CD14-positive monocyte (primary cell): Measurements from ENCODE around the gene JMJD6. TPM values are rescaled to one million over a fixed set of nuclear protein-coding genes. Genes with fewer than 3 reads are reported as not detected.

Experiments
- DNase-seq, 3 donors: peaks; one replicate each; pipeline ENCODE4 v3.0.0-alpha.2; 2011 to 2022
- H2AFZ ChIP-seq: 2 replicates; pipeline ENCODE4 v1.6.0; 2012; ENCODE audit warnings: mild to moderate bottlenecking, low read depth, low read length, inconsistent platforms; ENCODE audit not compliant: insufficient read depth, poor library complexity, severe bottlenecking
- H3K27ac ChIP-seq, 2 donors: 1 replicate in 1 of 2; 2 replicates in 1 of 2; pipeline ENCODE4 v1.5.1; 2012 to 2013; ENCODE audit warnings: low read length in 2 of 2, control low read depth in 1 of 2, inconsistent platforms in 1 of 2, low read depth in 1 of 2, mild to moderate bottlenecking in 1 of 2
- H3K27me3 ChIP-seq, 2 donors: one replicate each; pipeline versions ENCODE4 v1.6.0 to v1.6.1; 2011 to 2013; ENCODE audit warnings: low read length in 2 of 2; ENCODE audit not compliant: control insufficient read depth in 2 of 2, insufficient read depth in 2 of 2
- H3K36me3 ChIP-seq, 2 donors: replicated peaks in 1 of 2; 1 replicate in 1 of 2; 2 replicates in 1 of 2; pipeline versions ENCODE4 v1.5.1 to v1.6.1; 2012 to 2013; ENCODE audit warnings: low read length in 2 of 2, control low read depth in 1 of 2, inconsistent platforms in 1 of 2, mild to moderate bottlenecking in 1 of 2; ENCODE audit not compliant: insufficient read depth in 2 of 2, control insufficient read depth in 1 of 2
- H3K4me1 ChIP-seq, 2 donors: 1 replicate in 1 of 2; 2 replicates in 1 of 2; pipeline versions ENCODE4 v1.5.1 to v1.6.1; 2012 to 2013; ENCODE audit warnings: low read length in 2 of 2, control low read depth in 1 of 2, inconsistent platforms in 1 of 2, mild to moderate bottlenecking in 1 of 2, moderate library complexity in 1 of 2; ENCODE audit not compliant: insufficient read depth in 2 of 2, control insufficient read depth in 1 of 2
- H3K4me2 ChIP-seq: replicated peaks from 2 replicates; pipeline ENCODE3; 2012; ENCODE audit warnings: low read length, moderate library complexity, mild to moderate bottlenecking; ENCODE audit not compliant: poor library complexity, severe bottlenecking; ENCODE audit errors: extremely low read depth
- H3K4me3 ChIP-seq, 3 experiments: fragments of 200-600 bp in 1 of 3; sonication (generic) in 1 of 3; replicated peaks in 1 of 3; 1 replicate in 2 of 3; 2 replicates in 1 of 3; pipeline ENCODE4 v1.5.1; 2011 to 2013; ENCODE audit warnings: low read length in 3 of 3, mild to moderate bottlenecking in 3 of 3, control low read depth in 2 of 3, low read depth in 2 of 3, inconsistent platforms in 1 of 3, moderate library complexity in 1 of 3
- H3K79me2 ChIP-seq: 2 replicates; pipeline ENCODE4 v1.6.0; 2012; ENCODE audit warnings: mild to moderate bottlenecking, control low read depth, inconsistent platforms, low read length, moderate library complexity; ENCODE audit not compliant: insufficient read depth
- H3K9ac ChIP-seq: 2 replicates; pipeline ENCODE4 v1.6.0; 2017; ENCODE audit warnings: low read length, mild to moderate bottlenecking; ENCODE audit not compliant: insufficient read depth, poor library complexity, severe bottlenecking
- H3K9me3 ChIP-seq, 2 donors: replicated peaks in 1 of 2; 1 replicate in 1 of 2; 2 replicates in 1 of 2; pipeline versions ENCODE4 v1.5.1 to v1.6.1; 2012 to 2013; ENCODE audit warnings: low read length in 2 of 2, control low read depth in 1 of 2; ENCODE audit not compliant: control insufficient read depth in 1 of 2, insufficient read depth in 1 of 2
- H4K20me1 ChIP-seq: 2 replicates; pipeline ENCODE4 v1.6.0; 2012; ENCODE audit warnings: mild to moderate bottlenecking, low read length, control low read depth, moderate library complexity; ENCODE audit not compliant: insufficient read depth
- H3K27ac Mint-ChIP-seq, 7 donors: one replicate each; pipeline ENCODE4 v1.8.0; 2020; ENCODE audit warnings: mild to moderate bottlenecking in 7 of 7, mixed read lengths in 7 of 7, moderate library complexity in 6 of 7, inconsistent platforms in 2 of 7
- H3K27me3 Mint-ChIP-seq, 3 donors: one replicate each; pipeline ENCODE4 v1.8.0; 2021 to 2022; ENCODE audit warnings: low read depth in 3 of 3, mild to moderate bottlenecking in 3 of 3, mixed read lengths in 3 of 3, moderate library complexity in 3 of 3, inconsistent platforms in 1 of 3
- H3K36me3 Mint-ChIP-seq, 2 donors: one replicate each; pipeline ENCODE4 v1.8.0; 2020; ENCODE audit warnings: mixed read lengths in 2 of 2, inconsistent platforms in 1 of 2, mild to moderate bottlenecking in 1 of 2
- H3K4me1 Mint-ChIP-seq: one replicate; pipeline ENCODE4 v1.8.0; 2020; ENCODE audit warnings: mild to moderate bottlenecking, mixed read lengths
- H3K4me3 Mint-ChIP-seq, 2 donors: one replicate each; pipeline ENCODE4 v1.8.0; 2020; ENCODE audit warnings: mild to moderate bottlenecking in 2 of 2, mixed read lengths in 2 of 2, moderate library complexity in 1 of 2
- H3K9me3 Mint-ChIP-seq, 7 donors: one replicate each; pipeline ENCODE4 v1.8.0; 2020 to 2022; ENCODE audit warnings: mixed read lengths in 7 of 7, mild to moderate bottlenecking in 6 of 7, moderate library complexity in 6 of 7, inconsistent platforms in 2 of 7
- CTCF ChIP-seq: fragments of 200-600 bp; IDR thresholded peaks from one replicate; pipeline ENCODE4 v1.8.0; 2022; ENCODE audit warnings: antibody characterized with exemption, mild to moderate bottlenecking
- WGBS: methylation state at CpG from one replicate; pipeline ENCODE4 v1.1.5; 2013; ENCODE audit warnings: missing lambda C conversion rate; ENCODE audit not compliant: insufficient coverage; 5-methylcytosine and 5-hydroxymethylcytosine counted together
- intact Hi-C, 2 donors: fragments of 100-400 bp; cut with micrococcal nuclease; formaldehyde crosslinking; loops; one replicate each; pipeline versions ENCODE4 v1.15.0 to v1.15.1; 2023
- polyA plus RNA-seq, 3 donors: library from polyadenylated mRNA; depleted of rRNA in 1 of 3; unstranded in 2 of 3; stranded (reverse) in 1 of 3; fragments of 300-500 nt in 2 of 3; fragments of >200 nt in 1 of 3; fragmentation: Illumina TruSeq in 2 of 3; gene quantifications; 1 replicate in 2 of 3; 2 replicates in 1 of 3; pipeline ENCODE4 v1.2.3, GENCODE V29; 2012 to 2021

Gene JMJD6
- polyA plus RNA-seq, 3 donors = 24.6 to 75.0 (median 26.2) TPM

DNA sequence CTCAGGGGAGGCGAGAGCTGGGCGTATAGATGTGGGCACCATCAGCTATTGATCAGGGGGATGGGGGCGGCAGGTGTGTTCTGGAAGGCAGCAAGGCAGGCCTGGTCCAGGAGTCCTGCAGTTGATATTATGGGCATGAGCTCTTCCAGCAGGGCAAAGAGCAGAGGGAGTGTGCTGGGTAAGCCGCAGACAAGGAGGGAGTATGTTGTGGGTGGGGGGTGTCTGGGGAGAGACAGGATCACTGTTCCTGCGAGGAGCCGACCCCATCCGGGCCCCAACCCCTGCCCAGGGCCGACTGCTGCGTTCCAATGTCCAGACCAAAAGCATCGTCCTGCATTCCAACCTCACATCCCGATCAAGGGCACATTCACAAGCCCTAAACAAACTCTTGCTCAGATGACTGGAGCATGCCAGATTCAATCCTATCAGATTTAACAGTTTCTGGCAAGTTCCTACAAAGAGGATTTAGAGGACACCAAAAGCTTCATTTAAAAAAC lies 24.9 kb downstream of the JMJD6 start:
- intact Hi-C loops = loop anchor here in 1 of 2 donors (10.0 kb wide), 1 partner anchor 177 kb away; no protein-coding TSS in a partner anchor
- H3K36me3 ChIP-seq = no peaks in the 10 kb centered on the region
- no peaks in the 10 kb centered on the region for H3K27me3 ChIP-seq
- H3K4me2 ChIP-seq = no peak overlapping the region
- DNase-seq = no peak
- WGBS = 97% methylated on average over 10 of the region's 11 CpGs
- TF ChIP-seq CTCF = no peak
- no peak overlapping the region for H3K4me3 Mint-ChIP-seq
- H3K36me3 Mint-ChIP-seq = no peaks in the 10 kb centered on the region
- no peak overlapping the region for H2AFZ ChIP-seq
- H4K20me1 ChIP-seq = no peaks in the 10 kb centered on the region
- no peak overlapping the region for H3K9ac ChIP-seq
- no peaks in the 10 kb centered on the region for H3K9me3 Mint-ChIP-seq
- H3K27ac Mint-ChIP-seq = no peak overlapping the region
- H3K27ac ChIP-seq = no peak overlapping the region
- no peaks in the 10 kb centered on the region for H3K79me2 ChIP-seq
- peaks cover 0 to 9% (median 8%) of the 10 kb centered on the region in 3 donors for H3K27me3 Mint-ChIP-seq
- no peaks in the 10 kb centered on the region for H3K9me3 ChIP-seq
- H3K4me1 Mint-ChIP-seq = peaks cover 3% of the 10 kb centered on the region
- no peak overlapping the region for H3K4me3 ChIP-seq
- H3K4me1 ChIP-seq = no peaks in the 10 kb centered on the region

DNA sequence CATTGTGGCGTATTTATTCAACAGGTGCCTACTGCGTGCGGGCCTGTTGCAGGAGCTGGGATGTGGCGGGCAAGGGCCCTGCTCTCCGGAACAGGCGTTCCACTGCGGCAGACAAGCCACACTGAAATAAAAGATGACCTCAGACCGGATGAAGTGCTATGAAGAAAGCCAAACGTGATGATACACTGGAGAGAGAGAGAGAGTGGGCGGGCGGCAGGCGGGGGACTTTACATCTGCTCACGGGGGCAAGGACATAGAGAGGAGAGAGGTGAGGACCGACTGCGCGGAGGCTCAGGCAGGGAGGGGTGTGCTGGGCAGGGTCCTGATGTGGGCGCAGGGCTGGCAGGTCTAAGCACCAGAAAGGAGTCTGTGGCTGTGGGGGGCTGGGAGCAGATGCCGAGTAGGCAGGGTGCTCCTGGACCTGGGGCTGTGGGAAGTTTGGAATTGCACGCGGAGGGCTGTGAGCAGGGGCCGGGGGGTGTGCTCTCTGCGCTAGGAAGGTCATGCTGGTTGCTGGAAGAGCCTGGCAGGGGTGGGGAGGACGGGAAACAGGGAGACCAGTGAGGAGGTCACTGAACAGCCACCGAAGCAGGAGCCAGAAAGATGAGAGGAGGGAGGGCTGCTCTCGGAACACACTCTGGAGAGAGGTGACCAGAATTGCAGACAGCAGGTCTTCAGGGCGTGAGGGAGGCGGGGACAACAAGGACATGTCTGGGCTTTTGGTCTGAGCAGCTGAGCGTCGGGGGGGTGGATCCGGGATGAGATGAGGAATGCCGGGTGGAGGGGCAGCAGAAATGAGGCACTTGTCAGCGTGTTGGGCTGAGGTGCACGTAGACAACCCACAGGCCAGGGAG lies 25.6 kb downstream of the JMJD6 start:
- Histone ChIP-seq H3K27me3 (no peaks in the 10 kb centered on the region), H3K4me3 (no peak overlapping the region), H3K27ac (no peak overlapping the region), H3K4me1 (no peaks in the 10 kb centered on the region), H3K79me2 (no peaks in the 10 kb centered on the region), H3K36me3 (no peaks in the 10 kb centered on the region), H3K9ac (no peak overlapping the region), H2AFZ (no peak overlapping the region), H4K20me1 (no peaks in the 10 kb centered on the region), H3K9me3 (no peaks in the 10 kb centered on the region), H3K4me2 (no peak overlapping the region)
- WGBS = 96% methylated on average over 29 of the region's 33 CpGs
- H3K4me1 Mint-ChIP-seq = peaks cover 4% of the 10 kb centered on the region
- peak overlapping the region in 1 of 7 donors; percentile 21 for H3K27ac Mint-ChIP-seq
- H3K36me3 Mint-ChIP-seq = no peaks in the 10 kb centered on the region
- no peaks in the 10 kb centered on the region for H3K9me3 Mint-ChIP-seq
- DNase-seq = no peak
- intact Hi-C loops = loop anchor here in 1 of 2 donors (10.0 kb wide), 1 partner anchor 176 kb away; no protein-coding TSS in a partner anchor
- peaks cover 0 to 9% (median 8%) of the 10 kb centered on the region in 3 donors for H3K27me3 Mint-ChIP-seq
- H3K4me3 Mint-ChIP-seq = no peak overlapping the region
- TF ChIP-seq CTCF = no peak
